ENCODE measurements around the gene RND1.

DNA sequence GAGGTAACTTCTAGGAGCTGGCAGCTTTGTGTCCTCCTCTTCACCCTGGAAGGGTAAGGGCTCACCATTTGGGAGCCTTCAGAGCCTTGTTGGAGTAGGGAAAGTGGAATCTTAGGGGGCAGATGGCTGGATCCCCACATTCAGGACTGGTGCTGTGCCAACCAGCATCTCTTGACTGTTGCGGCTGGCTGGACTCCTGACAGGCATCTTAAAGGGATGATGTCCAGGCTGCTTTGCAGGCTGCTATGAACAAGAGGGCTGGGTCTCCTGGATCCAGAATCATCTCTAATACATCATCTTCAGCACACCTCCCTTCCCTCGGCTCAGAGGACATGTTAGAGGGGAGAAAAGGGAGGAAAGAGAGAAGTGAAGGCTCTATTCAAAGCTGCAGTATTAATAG is 43.0 kb downstream of the RND1 start:
- TF ChIP-seq, protein P1, sequence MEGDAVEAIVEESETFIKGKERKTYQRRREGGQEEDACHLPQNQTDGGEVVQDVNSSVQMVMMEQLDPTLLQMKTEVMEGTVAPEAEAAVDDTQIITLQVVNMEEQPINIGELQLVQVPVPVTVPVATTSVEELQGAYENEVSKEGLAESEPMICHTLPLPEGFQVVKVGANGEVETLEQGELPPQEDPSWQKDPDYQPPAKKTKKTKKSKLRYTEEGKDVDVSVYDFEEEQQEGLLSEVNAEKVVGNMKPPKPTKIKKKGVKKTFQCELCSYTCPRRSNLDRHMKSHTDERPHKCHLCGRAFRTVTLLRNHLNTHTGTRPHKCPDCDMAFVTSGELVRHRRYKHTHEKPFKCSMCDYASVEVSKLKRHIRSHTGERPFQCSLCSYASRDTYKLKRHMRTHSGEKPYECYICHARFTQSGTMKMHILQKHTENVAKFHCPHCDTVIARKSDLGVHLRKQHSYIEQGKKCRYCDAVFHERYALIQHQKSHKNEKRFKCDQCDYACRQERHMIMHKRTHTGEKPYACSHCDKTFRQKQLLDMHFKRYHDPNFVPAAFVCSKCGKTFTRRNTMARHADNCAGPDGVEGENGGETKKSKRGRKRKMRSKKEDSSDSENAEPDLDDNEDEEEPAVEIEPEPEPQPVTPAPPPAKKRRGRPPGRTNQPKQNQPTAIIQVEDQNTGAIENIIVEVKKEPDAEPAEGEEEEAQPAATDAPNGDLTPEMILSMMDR (IDR thresholded peaks at IDR 0.05), result no peak
- no peak for TF ChIP-seq POLR2A (IDR thresholded peaks at IDR 0.05)
